Stimulated activated CD4-positive, alpha-beta T cell treated with anti-CD3 and anti-CD28 coated beads, Interleukin-12 subunit alpha, Interleukin-12 subunit beta, amount 100 ng/mL, for 48 hours (primary cell): ENCODE data around the gene SELENOO.

Experiments
- DNase-seq, 3 donors: peaks; one replicate each; pipeline ENCODE4 v3.0.0-alpha.2; 2020; ENCODE audit warnings: low read depth in 2 of 3, low spot score in 1 of 3

Gene SELENOO

GRCh38 chr22:50252082-50253045, 51.6 kb downstream of the SELENOO start:
- peak; percentile 50 to 54 (median 53) for DNase-seq

- no peak for DNase-seq
Measured at GRCh38 chr22:50253046-50253915, 52.5 kb downstream of the SELENOO start.

- DNase-seq, result no peak
Measured at GRCh38 chr22:50253941-50254340, 53.1 kb downstream of the SELENOO start.

- no peak for DNase-seq
Measured at GRCh38 chr22:50255099-50255498, 54.3 kb downstream of the SELENOO start.

- no peak for DNase-seq
Measured at GRCh38 chr22:50255607-50256006, 54.8 kb downstream of the SELENOO start.

GRCh38 chr22:50256258-50256862, 55.5 kb downstream of the SELENOO start:
- DNase-seq, result no peak

GRCh38 chr22:50257041-50257440, 56.2 kb downstream of the SELENOO start:
- DNase-seq, result no peak

GRCh38 chr22:50257451-50258360, 56.9 kb downstream of the SELENOO start:
- DNase-seq, result no peak

- DNase-seq, result no peak
Measured at GRCh38 chr22:50258361-50259292, 57.8 kb downstream of the SELENOO start.

- DNase-seq, result no peak
Measured at GRCh38 chr22:50259302-50259701, 58.5 kb downstream of the SELENOO start.

- no peak for DNase-seq
Measured at GRCh38 chr22:50260434-50260800, 59.6 kb downstream of the SELENOO start.

GRCh38 chr22:50260801-50261614, 60.2 kb downstream of the SELENOO start:
- peak in 1 of 3 donors; percentile 41 for DNase-seq

- DNase-seq, result no peak
Measured at GRCh38 chr22:50261615-50262459, 61.0 kb downstream of the SELENOO start, which contains the start of gene MAPK12. TSS of gene MAPK12 (minus strand) at chr22:50261683. CDS start at chr22:50261509, 174 bp downstream.

- no peak for DNase-seq
Measured at GRCh38 chr22:50262460-50262911, 61.7 kb downstream of the SELENOO start.

- no peak for DNase-seq
Measured at GRCh38 chr22:50262973-50263617, 62.3 kb downstream of the SELENOO start.

- no peak for DNase-seq
Measured at GRCh38 chr22:50264104-50264745, 63.4 kb downstream of the SELENOO start.
